GM21515 (cell line): ENCODE measurements around the gene POLR1A.
A peak's percentile ranks its signal among the peaks of the same experiment; 100 is the strongest.

Experiments used
- ATAC-seq: cut with Tn5 transposase; IDR thresholded peaks from one replicate; pipeline ENCODE4 v1.9.1; 2021; ENCODE audit not compliant: unreplicated experiment

POLR1A gene

DNA sequence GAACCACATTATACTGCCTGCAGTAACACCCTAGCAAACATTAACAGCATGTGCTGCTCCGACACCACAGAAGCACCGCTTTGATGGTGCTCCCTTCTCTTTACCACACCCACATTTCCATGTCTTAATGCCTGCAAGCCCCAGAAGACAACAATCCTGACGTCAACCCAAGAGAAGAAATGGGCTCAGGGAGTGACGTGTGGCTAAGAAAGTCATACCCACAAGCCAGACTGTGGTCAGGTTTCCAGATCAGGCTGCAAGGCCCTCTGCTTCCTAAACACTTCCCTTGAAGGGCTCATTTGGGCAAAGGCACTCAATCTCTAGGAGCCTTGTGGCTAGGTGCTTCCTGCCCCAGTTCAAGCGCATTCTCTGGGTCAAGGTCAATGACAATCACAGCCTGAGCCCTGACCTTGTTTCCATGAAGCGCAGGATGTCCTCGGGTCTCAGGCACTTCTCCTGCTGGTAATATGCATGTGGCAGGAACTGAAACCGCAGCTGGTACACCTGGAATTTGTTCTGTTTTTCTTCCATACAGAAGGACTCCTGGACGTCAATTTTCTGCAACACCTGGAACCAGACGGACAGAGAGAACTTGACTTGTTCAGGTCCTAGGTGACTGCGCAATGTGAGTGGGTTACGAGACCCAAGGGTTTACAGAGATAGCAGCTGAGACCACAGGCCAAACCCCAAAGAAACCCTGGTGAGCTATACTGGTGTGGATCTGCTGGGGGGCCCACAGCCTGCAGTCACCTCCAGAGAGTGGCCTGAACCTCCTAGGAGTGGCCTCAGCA lies 67.2 kb downstream of the POLR1A start:
- no peak for ATAC-seq

GRCh38 chr2:86037795-86038192 lies 67.9 kb downstream of the POLR1A start:
- ATAC-seq = no peak

- ATAC-seq = no peak
These were observed 68.4 kb downstream of the POLR1A start for GRCh38 chr2:86037141-86037794.

GRCh38 chr2:86036669-86037138 lies 69.0 kb downstream of the POLR1A start:
- no peak for ATAC-seq

DNA sequence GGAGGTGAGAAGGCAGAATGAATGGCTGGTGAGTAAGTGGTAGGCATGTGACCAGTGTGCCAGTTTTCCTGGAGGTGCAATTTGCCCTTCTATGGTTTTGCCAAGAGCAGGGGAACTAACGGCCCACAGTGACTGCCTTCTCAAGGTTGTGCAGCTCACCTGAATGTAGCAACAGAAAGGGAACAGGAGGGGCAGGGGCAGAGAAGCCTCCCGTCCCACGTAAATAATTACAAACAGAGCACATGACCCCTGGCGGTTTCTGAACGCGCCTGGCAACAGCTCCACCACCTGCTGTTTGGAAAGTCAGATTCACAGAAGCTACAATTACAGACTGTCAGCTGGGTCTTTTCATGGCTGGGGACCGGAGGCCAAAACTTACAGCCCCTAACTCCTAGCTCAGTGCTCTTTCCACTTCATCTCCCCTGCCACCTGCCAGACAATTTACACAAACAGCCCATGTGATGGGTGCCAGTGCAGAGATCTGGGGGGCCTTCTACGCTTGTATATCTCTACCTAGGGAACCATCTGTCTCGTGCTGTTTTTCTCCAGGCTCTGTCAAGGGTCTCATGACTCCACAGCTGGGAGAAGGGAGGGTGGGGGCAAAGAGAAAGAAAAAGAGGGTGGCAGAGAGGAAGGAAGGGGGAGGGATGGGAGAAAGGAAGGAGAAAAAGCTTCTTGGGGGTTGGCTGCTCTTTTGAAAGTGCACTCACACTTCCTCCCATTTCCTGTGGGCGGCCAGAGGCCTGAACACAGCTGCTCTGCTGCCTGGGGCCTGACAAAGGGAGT lies 69.6 kb downstream of the POLR1A start:
- peak; percentile 71 for ATAC-seq

- ATAC-seq = no peak
These were observed 70.3 kb downstream of the POLR1A start for GRCh38 chr2:86035376-86035882.

- ATAC-seq = no peak
These were observed 71.7 kb downstream of the POLR1A start for GRCh38 chr2:86033751-86034692.

DNA sequence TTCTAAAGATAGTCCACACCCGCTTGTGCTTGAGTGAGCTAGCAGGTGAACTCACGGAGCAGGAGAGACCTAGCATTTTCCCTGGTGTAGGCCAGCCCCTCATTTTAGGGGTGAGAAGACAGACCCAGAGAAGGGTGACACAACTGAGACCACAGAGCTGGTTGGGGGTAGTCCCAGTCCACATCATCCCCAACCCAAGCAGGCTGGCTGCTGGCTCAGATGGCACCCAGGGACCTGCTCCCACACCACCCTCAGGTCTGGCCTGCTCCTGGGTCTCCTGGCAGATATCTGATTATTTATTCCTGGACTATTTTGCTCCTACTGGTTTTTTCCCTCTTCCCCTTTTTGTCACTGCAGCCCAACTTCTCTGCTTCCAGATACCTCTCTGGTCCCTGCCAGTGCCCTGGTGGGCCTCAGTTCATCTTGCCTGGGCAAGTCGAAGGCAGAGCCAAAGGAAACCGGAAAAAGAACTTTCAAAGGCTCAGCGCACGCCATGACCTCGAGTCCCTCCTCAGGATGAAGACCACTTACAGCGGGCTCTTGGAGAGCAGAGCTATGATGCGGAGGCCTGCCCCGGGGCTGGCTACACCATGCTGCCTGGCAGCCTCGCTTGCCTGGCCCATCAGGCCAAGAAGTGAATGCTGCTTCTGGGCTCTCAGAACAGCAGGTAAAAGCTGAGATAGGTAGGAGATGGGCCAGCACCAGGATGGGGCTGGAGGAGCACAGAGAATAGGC lies 72.7 kb downstream of the POLR1A start:
- ATAC-seq = no peak

DNA sequence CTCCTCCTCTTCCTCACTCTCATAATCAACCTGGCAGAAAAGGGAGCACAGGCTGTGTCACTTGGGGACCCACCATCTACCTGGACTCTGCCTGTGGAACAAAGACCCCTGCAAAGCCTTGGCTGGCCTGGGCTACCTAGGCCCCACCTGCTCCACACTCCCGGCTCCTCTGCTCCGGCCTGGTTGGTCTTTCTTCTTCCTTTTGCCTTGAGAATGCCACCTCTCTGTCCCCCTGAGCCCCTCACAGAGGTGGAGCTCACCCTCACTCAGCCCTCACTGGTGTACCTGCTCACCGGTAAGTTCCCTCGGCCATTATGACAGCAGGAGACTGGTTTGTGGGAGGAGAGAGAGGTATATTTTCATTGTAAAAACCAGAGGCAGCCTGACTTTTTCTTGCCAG lies 74.1 kb downstream of the POLR1A start:
- ATAC-seq = no peak

DNA sequence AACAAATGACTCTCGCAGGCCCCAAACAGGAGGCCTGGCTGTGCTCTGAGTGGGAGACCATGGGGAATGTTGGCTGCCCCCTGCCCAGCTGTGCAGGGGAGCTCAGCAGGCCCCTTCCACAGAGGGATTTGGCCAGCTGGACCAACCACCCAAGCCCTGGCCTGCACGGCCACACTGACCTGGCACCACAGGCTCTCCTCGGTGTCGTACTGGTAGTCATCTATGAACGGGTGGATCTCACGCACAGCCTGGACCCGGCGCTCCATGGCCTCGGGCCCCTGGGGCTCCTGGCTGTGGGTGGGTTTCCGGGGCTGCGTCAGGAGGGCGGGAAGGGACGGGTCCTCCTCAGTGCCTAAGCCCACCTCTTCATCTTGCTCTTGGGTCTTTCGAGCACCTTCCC lies 74.5 kb downstream of the POLR1A start:
- no peak for ATAC-seq

DNA sequence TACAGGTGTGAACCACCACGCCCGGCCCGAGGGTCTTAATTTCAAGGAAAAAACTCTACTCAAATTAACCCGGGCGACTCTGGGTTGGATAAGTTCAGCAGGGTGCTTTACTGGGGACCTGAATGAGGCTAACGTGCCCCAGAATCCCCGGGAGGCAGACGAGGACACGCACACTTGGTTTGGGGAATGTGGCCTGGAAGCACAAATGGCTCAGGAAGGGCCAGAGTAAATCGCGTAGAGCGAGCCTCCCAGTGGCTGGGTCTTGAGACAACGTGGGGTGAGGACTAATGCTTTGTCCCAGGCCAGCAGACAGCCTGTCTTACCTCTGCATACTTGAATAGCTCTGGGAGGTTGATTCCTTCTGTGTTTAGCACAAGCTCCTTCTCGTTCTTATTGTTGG lies 75.8 kb downstream of the POLR1A start:
- no peak for ATAC-seq

- ATAC-seq = no peak
These were observed 76.8 kb downstream of the POLR1A start for GRCh38 chr2:86028766-86029381.

DNA sequence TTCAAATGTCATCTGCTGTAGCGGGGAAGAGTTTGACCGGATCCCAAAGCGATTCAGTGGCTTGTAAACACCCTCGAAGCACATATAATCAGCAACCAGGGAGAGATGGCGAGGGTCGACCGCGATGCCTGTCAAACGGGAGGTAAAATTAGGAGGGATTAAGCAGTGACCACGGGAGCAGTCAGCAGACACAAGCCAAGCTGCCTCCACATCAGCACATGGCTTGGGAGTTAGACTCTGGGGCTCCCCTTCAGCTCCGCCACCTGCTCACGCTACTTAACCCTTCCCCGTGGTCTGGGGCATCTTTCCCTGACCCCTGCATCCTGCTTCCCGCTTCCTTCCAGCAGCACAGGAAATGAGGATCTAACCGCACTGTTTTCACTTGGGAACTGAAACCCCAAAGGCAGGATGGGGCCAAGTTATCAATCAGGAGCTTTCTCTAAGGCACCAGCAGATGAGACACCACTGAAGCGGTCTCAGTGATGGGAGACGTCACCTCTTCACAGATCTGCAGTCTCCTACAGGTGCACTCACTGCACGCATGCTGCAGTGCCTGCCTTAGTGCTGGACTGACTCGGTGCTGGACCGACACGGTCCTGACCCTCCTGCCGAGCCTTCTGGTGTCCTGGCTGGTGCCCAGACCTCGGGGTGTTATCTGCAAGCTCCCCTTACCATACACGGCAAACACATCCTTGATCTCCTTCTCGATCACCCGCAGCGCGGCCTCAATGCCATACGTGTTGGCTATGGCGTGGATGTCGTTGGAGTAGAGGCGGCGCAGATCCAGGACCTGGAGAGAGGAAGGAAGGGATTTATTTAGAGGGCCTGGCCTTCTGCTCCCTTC lies 77.5 kb downstream of the POLR1A start:
- ATAC-seq = no peak

- ATAC-seq = no peak
These were observed 78.3 kb downstream of the POLR1A start for GRCh38 chr2:86027196-86027921.

- no peak for ATAC-seq
These were observed 79.0 kb downstream of the POLR1A start for GRCh38 chr2:86026744-86027065.

GRCh38 chr2:86025976-86026743 lies 79.5 kb downstream of the POLR1A start:
- no peak for ATAC-seq

- ATAC-seq = no peak
These were observed 80.4 kb downstream of the POLR1A start for GRCh38 chr2:86025229-86025820.
